SH-SY5Y (cell line): Measurements from ENCODE around the gene SRPX.

Experiments
- GATA2 ChIP-seq: IDR thresholded peaks from 2 replicates; pipeline ENCODE4 v1.6.1; 2011; ENCODE audit warnings: mild to moderate bottlenecking, low read depth, low read length
- GATA3 ChIP-seq: IDR thresholded peaks from 2 replicates; pipeline ENCODE4 v1.6.1; 2011; ENCODE audit warnings: low read depth, mild to moderate bottlenecking, low read length, moderate library complexity

GRCh38 chrX:38116706-38117105 lies 104.0 kb downstream of the SRPX start:
- TF ChIP-seq GATA2 = no peak
- no peak for TF ChIP-seq GATA3
